ENCODE results near the gene NR2F1.

- TF ChIP-seq CTCF (conservative IDR thresholded peaks at IDR 0.05 in 1 of 2, IDR thresholded peaks at IDR 0.05 in 1 of 2; ENCODE audit: extremely low read depth in 1 of 2, insufficient read depth in 1 of 2, low read depth in 1 of 2, low read length in 2 of 2) (no peak), EZH2 (IDR thresholded peaks at IDR 0.05; ENCODE audit: borderline replicate concordance, low read length) (no peak)
Observed at GRCh38 chr5:93592883-93593282, 9.9 kb downstream of the NR2F1 start.
